OCI-LY7 (cell line): ENCODE data around the gene HINFP. TPM values are rescaled to one million over a fixed set of nuclear protein-coding genes. Genes with fewer than 3 reads are reported as not detected.

ENCODE experiments used
- BruUV-seq: library from RNA; stranded (reverse); fragments of 400-500 nt; replicated peaks from 2 replicates; lab custom pipeline; 2021; lab: Mats Ljungman, UMichigan
- CTCF ChIA-PET: fragments of 300-600 bp; sonication (Branson Sonifier 250); formaldehyde crosslinking; loops from one replicate; lab custom pipeline; 2022; ENCODE audit warnings: antibody characterized with exemption; ENCODE audit not compliant: unreplicated experiment; lab: Charles Lee
- POLR2A ChIA-PET: fragments of 300-600 bp; sonication (Branson Sonifier 250); formaldehyde crosslinking; loops from one replicate; lab custom pipeline; 2022; ENCODE audit warnings: antibody characterized with exemption; lab: Charles Lee
- DNase-seq: peaks from one replicate; pipeline ENCODE4 v3.0.0-alpha.2; 2015; ENCODE audit warnings: low spot score
- H2AFZ ChIP-seq: fragments of 200-600 bp; sonication (generic), shearing (Covaris generic); 2 replicates; pipeline ENCODE4 v1.6.1; 2014; ENCODE audit warnings: mild to moderate bottlenecking, antibody characterized with exemption, low read length, moderate library complexity
- H3K27ac ChIP-seq: fragments of 200-600 bp; sonication (generic); 2 replicates; pipeline ENCODE4 v1.5.1; 2014; ENCODE audit warnings: mixed run types, low read depth, mild to moderate bottlenecking, moderate library complexity, low read length, inconsistent platforms; ENCODE audit not compliant: poor library complexity, severe bottlenecking
- H3K36me3 ChIP-seq: fragments of 200-600 bp; sonication (generic); 2 replicates; pipeline ENCODE4 v1.6.1; 2014; ENCODE audit warnings: mild to moderate bottlenecking, antibody characterized with exemption, low read length, moderate library complexity, mixed read lengths; ENCODE audit not compliant: insufficient read depth
- H3K4me1 ChIP-seq: fragments of 200-600 bp; sonication (generic); 2 replicates; pipeline ENCODE4 v1.5.1; 2014; ENCODE audit warnings: mild to moderate bottlenecking, low read length; ENCODE audit not compliant: insufficient read depth, poor library complexity, severe bottlenecking
- H3K4me2 ChIP-seq: fragments of 200-600 bp; sonication (generic); 2 replicates; pipeline ENCODE4 v1.6.1; 2014; ENCODE audit warnings: mild to moderate bottlenecking, low read length
- H3K4me3 ChIP-seq: fragments of 200-600 bp; sonication (generic); 2 replicates; pipeline ENCODE4 v1.5.1; 2014; ENCODE audit warnings: mild to moderate bottlenecking, low read depth, low read length; ENCODE audit not compliant: poor library complexity, severe bottlenecking
- H3K79me2 ChIP-seq: fragments of 200-600 bp; sonication (generic); 2 replicates; pipeline ENCODE4 v1.6.1; 2016; ENCODE audit warnings: low read depth, mild to moderate bottlenecking, low read length, moderate library complexity, mixed read lengths; ENCODE audit not compliant: insufficient read depth
- H3K9me2 ChIP-seq: fragments of 200-600 bp; sonication (generic); 2 replicates; pipeline ENCODE4 v1.6.1; 2016; ENCODE audit warnings: mild to moderate bottlenecking, low read length, mixed read lengths; ENCODE audit not compliant: insufficient read depth
- H3K9me3 ChIP-seq: fragments of 200-600 bp; sonication (generic); 2 replicates; pipeline ENCODE4 v1.6.1; 2014; ENCODE audit warnings: mild to moderate bottlenecking, mixed run types, low read length, mixed read lengths
- H4K20me1 ChIP-seq: fragments of 200-600 bp; sonication (generic); 2 replicates; pipeline ENCODE4 v1.6.1; 2014; ENCODE audit warnings: mild to moderate bottlenecking, antibody characterized with exemption, low read length, moderate library complexity, mixed read lengths; ENCODE audit not compliant: insufficient read depth
- CTCF ChIP-seq: fragments of 200-600 bp; sonication (generic); conservative IDR thresholded peaks from 2 replicates; pipeline ENCODE4 v1.5.1; 2014; ENCODE audit warnings: mild to moderate bottlenecking, antibody characterized with exemption, low read length, moderate library complexity, mixed read lengths
- EZH2phosphoT487 ChIP-seq: fragments of 200-600 bp; sonication (generic); IDR thresholded peaks from 2 replicates; pipeline ENCODE4 v1.6.1; 2018; ENCODE audit warnings: low read depth, borderline replicate concordance, mild to moderate bottlenecking, mixed run types, antibody characterized with exemption, low read length, moderate library complexity, mixed read lengths
- intact Hi-C: fragments of 100-400 bp; cut with micrococcal nuclease; formaldehyde crosslinking; loops from one replicate; pipeline ENCODE4 v1.10.0; 2022; ENCODE audit not compliant: unreplicated experiment
- total RNA-seq, 2 experiments: library from RNA; depleted of rRNA in 1 of 2; stranded (reverse); fragments of >200 nt in 1 of 2; shearing (Covaris generic) in 1 of 2; gene quantifications; 2 replicates each; pipeline ENCODE4 v1.2.3, GENCODE V29; 2014 to 2022

HINFP gene
- total RNA-seq, 2 experiments from 2014 or later = 27.7 to 29.6 TPM

DNA sequence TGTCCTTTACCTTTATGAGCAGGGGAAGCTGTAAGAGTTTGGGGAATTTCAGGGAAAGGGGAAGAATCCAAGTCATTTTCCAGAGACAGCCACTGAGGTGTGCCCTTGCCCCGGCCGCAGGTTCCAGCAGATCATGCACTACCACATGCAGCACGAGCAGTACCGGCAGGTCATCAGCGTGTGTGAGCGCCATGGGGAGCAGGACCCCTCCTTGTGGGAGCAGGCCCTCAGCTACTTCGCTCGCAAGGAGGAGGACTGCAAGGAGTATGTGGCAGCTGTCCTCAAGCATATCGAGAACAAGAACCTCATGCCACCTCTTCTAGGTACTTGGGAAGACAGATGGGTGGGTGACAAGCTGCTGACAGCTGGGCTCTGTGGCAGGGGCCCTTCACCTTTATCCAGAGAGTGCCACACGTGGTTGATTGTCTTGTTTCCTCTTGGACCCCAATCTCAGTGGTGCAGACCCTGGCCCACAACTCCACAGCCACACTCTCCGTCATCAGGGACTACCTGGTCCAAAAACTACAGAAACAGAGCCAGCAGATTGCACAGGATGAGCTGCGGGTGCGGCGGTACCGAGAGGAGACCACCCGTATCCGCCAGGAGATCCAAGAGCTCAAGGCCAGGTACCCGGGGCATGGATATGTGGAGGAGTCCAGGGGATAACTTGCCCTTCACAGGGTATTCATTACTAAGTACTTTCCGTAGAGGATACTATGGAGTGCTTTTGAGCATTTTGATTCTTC lies 42.5 kb upstream of the HINFP start:
- H4K20me1 ChIP-seq = no peaks in the 10 kb centered on the region
- CTCF ChIA-PET = no interaction called here
- H3K27ac ChIP-seq = no peak overlapping the region
- POLR2A ChIA-PET = interaction anchor here (1.0 kb wide), 1 partner anchor 24 kb away, joined by 5 read pairs; no protein-coding TSS in a partner anchor
- no peak for DNase-seq
- TF ChIP-seq CTCF = no peak
- TF ChIP-seq EZH2phosphoT487 = no peak
- H3K4me1 ChIP-seq = no peaks in the 10 kb centered on the region
- BruUV-seq = no TSS peak
- no peak overlapping the region for H3K4me3 ChIP-seq
- no peak overlapping the region for H3K4me2 ChIP-seq
- H2AFZ ChIP-seq = no peak overlapping the region
- intact Hi-C loops = no loop called here
- no peaks in the 10 kb centered on the region for H3K79me2 ChIP-seq
- H3K9me2 ChIP-seq = no peaks in the 10 kb centered on the region
- no peaks in the 10 kb centered on the region for H3K9me3 ChIP-seq
- peaks cover 72% of the 10 kb centered on the region for H3K36me3 ChIP-seq

GRCh38 chr11:119081682-119082260 lies 39.6 kb upstream of the HINFP start:
- no TSS peak for BruUV-seq
- intact Hi-C loops = no loop called here
- H3K36me3 ChIP-seq = peaks cover 58% of the 10 kb centered on the region
- DNase-seq = no peak
- CTCF ChIA-PET = no interaction called here
- no peak overlapping the region for H3K4me2 ChIP-seq
- H3K4me3 ChIP-seq = no peak overlapping the region
- H3K9me2 ChIP-seq = no peaks in the 10 kb centered on the region
- peaks cover 12% of the 10 kb centered on the region for H3K4me1 ChIP-seq
- peaks cover 12% of the 10 kb centered on the region; the same call in 1 of the 2 replicates for H3K79me2 ChIP-seq
- H3K27ac ChIP-seq = no peak overlapping the region
- H3K9me3 ChIP-seq = no peaks in the 10 kb centered on the region
- POLR2A ChIA-PET = interaction anchor here (0.7 to 1.7 kb wide), 2 partner anchors 12 to 67 kb away, joined by 3 to 5 read pairs; no protein-coding TSS in a partner anchor
- no peak overlapping the region for H2AFZ ChIP-seq
- H4K20me1 ChIP-seq = no peaks in the 10 kb centered on the region
- no peak for TF ChIP-seq EZH2phosphoT487
- TF ChIP-seq CTCF = no peak
